HG03139 (cell line): ENCODE measurements around the gene KCNA1.

Source experiments
- ATAC-seq: cut with Tn5 transposase; IDR thresholded peaks from one replicate; pipeline ENCODE4 v1.9.1; 2021; ENCODE audit not compliant: unreplicated experiment

KCNA1 gene

GRCh38 chr12:4958697-4959375, 49.1 kb downstream of the KCNA1 start:
- no peak for ATAC-seq

GRCh38 chr12:4959381-4959780, 49.7 kb downstream of the KCNA1 start:
- ATAC-seq: no peak

- ATAC-seq: no peak
These were observed 50.3 kb downstream of the KCNA1 start for GRCh38 chr12:4960030-4960429.

- ATAC-seq: no peak
These were observed 50.8 kb downstream of the KCNA1 start for GRCh38 chr12:4960547-4960946.

- ATAC-seq: no peak
These were observed 51.6 kb downstream of the KCNA1 start for GRCh38 chr12:4961311-4961710.

GRCh38 chr12:4962539-4963486, 53.1 kb downstream of the KCNA1 start:
- no peak for ATAC-seq
